Measurements from ENCODE around the gene WNT2.
"Not testable (repeated sequence)": the region's sequence is repeated elsewhere in the genome, so short reads cannot be mapped to it uniquely, and the experiment has no call there.

The WNT2 gene

GRCh38 chr7:117308891-117309290 is 14.0 kb downstream of the WNT2 start:
- no peak for DNase-seq (ENCODE audit: low spot score)

- DNase-seq (ENCODE audit: low spot score) = no peak
Observed at GRCh38 chr7:117302396-117302795, 20.5 kb downstream of the WNT2 start.

GRCh38 chr7:117300506-117300905 is 22.4 kb downstream of the WNT2 start:
- DNase-seq (ENCODE audit: low spot score) = not testable (repeated sequence)

GRCh38 chr7:117297606-117298005 is 25.3 kb downstream of the WNT2 start:
- DNase-seq (ENCODE audit: low spot score) = no peak

GRCh38 chr7:117296066-117296465 is 26.8 kb downstream of the WNT2 start:
- DNase-seq (ENCODE audit: low spot score) = no peak

GRCh38 chr7:117285826-117286225 is 37.0 kb downstream of the WNT2 start:
- DNase-seq (ENCODE audit: low spot score) = no peak

- no peak for DNase-seq (ENCODE audit: low spot score)
Observed at GRCh38 chr7:117284692-117285091, 38.2 kb downstream of the WNT2 start.

- DNase-seq (ENCODE audit: low spot score) = no peak
Observed at GRCh38 chr7:117283779-117284178, 39.1 kb downstream of the WNT2 start.

- no peak for DNase-seq (ENCODE audit: low spot score)
Observed at GRCh38 chr7:117283371-117283770, 39.5 kb downstream of the WNT2 start.

- DNase-seq (ENCODE audit: low spot score) = no peak
Observed at GRCh38 chr7:117282239-117282812, 40.5 kb downstream of the WNT2 start.

GRCh38 chr7:117281562-117281961 is 41.3 kb downstream of the WNT2 start:
- no peak for DNase-seq (ENCODE audit: low spot score)

GRCh38 chr7:117279931-117280557 is 42.8 kb downstream of the WNT2 start:
- DNase-seq (ENCODE audit: low spot score) = no peak

- DNase-seq (ENCODE audit: low spot score) = no peak
Observed at GRCh38 chr7:117279203-117279602, 43.7 kb downstream of the WNT2 start.

- no peak for DNase-seq (ENCODE audit: low spot score)
Observed at GRCh38 chr7:117278040-117278439, 44.8 kb downstream of the WNT2 start.

- no peak for DNase-seq (ENCODE audit: low spot score)
Observed at GRCh38 chr7:117277576-117277975, 45.3 kb downstream of the WNT2 start.

GRCh38 chr7:117274951-117275350 is 47.9 kb downstream of the WNT2 start:
- DNase-seq (ENCODE audit: low spot score) = no peak

GRCh38 chr7:117273814-117274225 is 49.0 kb downstream of the WNT2 start:
- DNase-seq (ENCODE audit: low spot score) = no peak

GRCh38 chr7:117273325-117273724 is 49.5 kb downstream of the WNT2 start:
- no peak for DNase-seq (ENCODE audit: low spot score)

GRCh38 chr7:117272017-117272759 is 50.7 kb downstream of the WNT2 start:
- no peak for DNase-seq (ENCODE audit: low spot score)

- DNase-seq (ENCODE audit: low spot score) = no peak
Observed at GRCh38 chr7:117271566-117271965, 51.3 kb downstream of the WNT2 start.

GRCh38 chr7:117270371-117270770 is 52.5 kb downstream of the WNT2 start:
- no peak for DNase-seq (ENCODE audit: low spot score)

GRCh38 chr7:117269886-117270285 is 53.0 kb downstream of the WNT2 start:
- DNase-seq (ENCODE audit: low spot score) = no peak

GRCh38 chr7:117269417-117269816 is 53.4 kb downstream of the WNT2 start:
- DNase-seq (ENCODE audit: low spot score) = no peak

All from CD4-positive, alpha-beta T cell treated with Interleukin-15 for 4 hours (primary cell).